NCI-H345 (cell line): Measurements from ENCODE around the gene WWTR1.

Source experiments
- DNase-seq: peaks from one replicate; lab custom pipeline; 2025; lab: John Stamatoyannopoulos, UW

Gene WWTR1

DNA sequence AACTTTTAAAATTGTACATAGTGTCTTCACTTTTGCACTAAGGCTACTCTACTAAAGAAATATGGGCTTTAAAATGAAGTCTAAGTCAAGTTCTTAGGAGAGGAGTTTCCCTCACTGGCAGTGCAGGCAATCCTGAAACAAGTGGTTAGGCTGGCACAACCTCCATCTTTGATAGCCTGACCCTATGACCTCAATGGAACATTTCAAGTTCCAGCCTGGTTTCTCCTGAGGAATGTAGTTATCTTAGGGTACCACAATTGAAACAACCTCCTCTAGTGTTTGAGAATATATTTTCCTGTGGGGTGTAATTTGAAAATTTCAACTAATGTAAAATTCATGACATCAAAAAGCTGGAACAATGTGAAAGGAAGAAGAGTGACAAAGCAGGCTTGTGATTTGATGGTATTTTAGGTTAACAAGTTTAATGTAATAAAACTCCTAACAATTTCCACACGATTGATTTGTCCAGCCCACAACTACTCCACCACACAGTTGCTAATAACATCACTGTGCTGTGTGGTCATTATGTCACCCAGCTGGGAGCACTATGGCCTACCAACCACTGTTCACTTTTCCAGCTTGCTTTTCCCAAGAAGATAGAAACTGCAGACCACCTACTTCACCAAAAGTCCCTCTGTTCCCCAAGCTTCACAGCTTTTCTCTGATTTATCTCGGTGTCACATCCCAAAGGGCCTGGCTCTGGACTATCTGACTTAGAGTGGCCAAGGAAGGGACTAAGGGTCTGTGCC is 1.8 kb downstream of the WWTR1 start:
- DNase-seq = no peak

- no peak for DNase-seq
Measured at GRCh38 chr3:149654188-149654601, 3.6 kb downstream of the WWTR1 start.

GRCh38 chr3:149653564-149653963 is 4.3 kb downstream of the WWTR1 start:
- no peak for DNase-seq

- no peak for DNase-seq
Measured at GRCh38 chr3:149653136-149653535, 4.7 kb downstream of the WWTR1 start.

DNA sequence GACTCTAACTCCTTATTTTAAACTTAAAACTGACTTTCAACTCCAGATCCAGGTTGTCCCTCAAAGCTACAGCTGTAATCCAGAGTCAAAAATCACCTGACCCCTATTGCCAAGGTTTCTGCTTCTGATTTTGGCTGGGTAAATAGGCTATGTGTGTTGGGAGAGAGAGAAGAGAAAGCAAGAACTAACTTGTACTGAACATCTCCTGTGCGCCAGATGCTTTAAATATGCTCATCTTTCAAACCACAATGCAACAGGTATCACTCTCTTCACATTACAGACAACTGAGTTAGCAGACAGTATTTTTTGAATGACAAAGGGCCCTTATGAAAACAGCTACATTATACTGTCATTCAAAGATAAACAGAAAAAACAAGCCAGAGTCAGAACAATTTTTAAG is 7.0 kb downstream of the WWTR1 start:
- DNase-seq = no peak

DNA sequence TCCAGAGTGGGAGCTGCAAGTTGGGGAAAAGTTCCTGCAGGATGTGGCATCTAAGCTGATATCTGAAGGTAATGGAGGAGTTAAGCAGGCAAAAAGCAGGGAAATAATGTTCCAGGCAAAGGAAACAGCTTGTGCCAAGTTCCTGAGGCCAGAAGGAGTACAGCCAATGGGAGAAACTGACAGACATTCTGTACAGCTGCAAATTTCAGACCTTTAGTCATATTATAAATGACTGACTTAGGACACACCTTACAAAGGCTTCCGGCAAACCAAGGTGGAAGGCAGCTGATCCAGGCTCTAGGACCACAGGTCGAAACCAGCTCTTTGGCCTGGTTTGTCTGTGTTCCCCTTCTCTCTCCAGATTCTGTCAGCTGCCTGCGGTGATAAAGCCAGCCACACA is 9.3 kb downstream of the WWTR1 start:
- no peak for DNase-seq

DNA sequence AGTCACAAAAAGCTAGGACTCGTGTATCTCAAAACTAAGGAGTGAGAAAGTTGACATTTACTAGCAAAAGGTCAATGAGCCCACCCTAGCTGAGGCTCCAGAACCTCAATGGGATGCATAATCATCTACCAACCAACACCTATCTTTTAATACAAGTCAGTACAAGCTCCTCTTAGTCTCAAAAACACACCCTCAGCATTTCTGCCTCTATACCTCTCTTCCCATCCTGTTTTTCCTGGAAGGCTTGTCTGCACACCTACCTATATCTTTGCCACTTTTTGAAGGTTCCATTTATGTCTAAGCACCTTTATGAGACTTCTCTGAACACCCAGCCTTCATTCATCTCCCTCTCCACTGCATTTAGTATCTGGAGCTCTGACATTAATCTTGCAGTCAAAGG is 10.0 kb downstream of the WWTR1 start:
- no peak for DNase-seq

GRCh38 chr3:149647285-149647684 is 10.5 kb downstream of the WWTR1 start:
- DNase-seq = no peak

- DNase-seq = no peak
Measured at GRCh38 chr3:149646181-149646766, 11.6 kb downstream of the WWTR1 start.

DNA sequence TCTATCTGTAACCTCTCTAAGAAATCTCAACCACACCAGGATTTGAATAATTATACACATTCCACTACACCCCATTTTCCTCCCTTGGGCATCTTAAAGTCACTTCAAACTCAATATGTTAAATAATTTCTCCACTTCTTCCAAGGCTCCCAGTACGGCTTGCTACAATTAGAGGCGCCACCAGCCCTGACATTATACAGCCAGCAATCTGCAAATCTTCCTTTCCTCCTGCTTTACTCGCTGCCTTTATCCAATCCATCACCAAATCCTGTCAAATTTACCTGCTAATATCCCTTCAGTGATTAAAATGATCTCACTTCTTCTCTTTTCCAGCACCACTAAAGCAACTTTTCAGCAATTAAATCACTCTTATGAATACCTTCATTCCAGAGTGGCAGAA is 13.9 kb downstream of the WWTR1 start:
- DNase-seq = no peak

GRCh38 chr3:149643482-149643798 is 14.4 kb downstream of the WWTR1 start:
- DNase-seq = no peak

GRCh38 chr3:149640976-149641728 is 16.7 kb downstream of the WWTR1 start:
- DNase-seq = no peak

DNA sequence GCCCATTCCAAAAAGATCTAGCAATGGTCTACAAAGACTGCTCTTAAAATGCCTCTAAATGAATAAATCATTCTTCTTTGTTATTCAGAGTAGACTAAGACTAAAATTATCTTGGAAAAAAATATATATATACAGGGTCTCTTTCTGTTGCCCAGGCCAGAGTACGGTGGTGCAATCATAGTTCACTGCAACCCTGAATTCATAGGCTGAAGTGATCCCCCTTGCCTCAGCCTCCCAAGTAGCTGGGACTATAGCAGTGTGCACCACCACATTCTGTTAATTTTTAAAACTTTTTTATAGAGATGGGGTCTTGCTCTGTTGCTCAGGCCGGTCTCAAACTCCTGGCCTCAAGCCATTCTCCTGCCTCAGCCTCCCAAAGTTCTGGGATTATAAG is 18.7 kb downstream of the WWTR1 start:
- DNase-seq = no peak

GRCh38 chr3:149638228-149639092 is 19.4 kb downstream of the WWTR1 start:
- no peak for DNase-seq

GRCh38 chr3:149635396-149635795 is 22.4 kb downstream of the WWTR1 start:
- DNase-seq = no peak

GRCh38 chr3:149634573-149634972 is 23.3 kb downstream of the WWTR1 start:
- no peak for DNase-seq

GRCh38 chr3:149634072-149634471 is 23.8 kb downstream of the WWTR1 start:
- DNase-seq = no peak

DNA sequence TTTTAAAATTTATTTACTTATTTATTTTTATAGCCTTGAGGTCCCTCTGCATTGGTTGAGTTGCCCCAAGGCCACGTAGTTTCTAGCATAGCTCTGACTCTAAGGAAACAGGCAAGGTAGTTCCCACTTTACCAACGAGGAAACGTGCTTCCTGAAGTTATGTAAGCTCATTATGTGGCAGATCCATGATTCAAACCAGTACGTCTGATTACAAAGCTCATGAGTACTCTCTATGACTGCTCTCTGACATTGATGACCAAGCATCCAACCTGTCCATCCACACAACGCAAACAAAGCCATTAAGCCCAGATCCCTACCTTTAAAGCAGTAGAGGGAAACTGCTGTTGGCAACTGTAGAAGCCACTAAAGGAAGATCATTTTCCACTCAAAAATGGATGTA is 25.6 kb downstream of the WWTR1 start:
- no peak for DNase-seq

- no peak for DNase-seq
Measured at GRCh38 chr3:149630806-149631205, 27.0 kb downstream of the WWTR1 start.

- DNase-seq = no peak
Measured at GRCh38 chr3:149628957-149629670, 28.7 kb downstream of the WWTR1 start.

DNA sequence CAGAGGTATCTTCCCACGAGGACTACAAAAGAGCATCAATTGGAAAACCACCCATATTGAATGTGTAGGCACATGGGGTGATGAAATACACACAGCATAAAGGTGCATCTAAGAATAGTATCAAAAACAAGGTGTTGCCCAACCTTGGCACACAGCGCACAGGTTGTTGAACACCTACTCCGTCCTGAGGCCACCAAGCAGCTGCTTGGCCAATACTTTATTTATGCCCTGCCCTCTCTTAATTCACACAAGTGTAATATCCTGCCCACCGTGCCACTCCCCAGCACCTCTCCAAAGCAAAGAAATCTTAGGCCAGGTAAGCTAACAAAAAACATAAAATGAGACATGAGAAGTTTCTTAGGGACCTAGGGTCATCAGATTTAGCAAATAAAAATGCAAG is 31.2 kb downstream of the WWTR1 start:
- no peak for DNase-seq

- DNase-seq = no peak
Measured at GRCh38 chr3:149625795-149626194, 32.0 kb downstream of the WWTR1 start.
